Measurements from ENCODE around the gene GRIP2. TPM values are rescaled to one million over a fixed set of nuclear protein-coding genes. Genes with fewer than 3 reads are reported as not detected.

GRIP2 gene
- total RNA-seq, 1 donor from 2014 or later: not detected

DNA sequence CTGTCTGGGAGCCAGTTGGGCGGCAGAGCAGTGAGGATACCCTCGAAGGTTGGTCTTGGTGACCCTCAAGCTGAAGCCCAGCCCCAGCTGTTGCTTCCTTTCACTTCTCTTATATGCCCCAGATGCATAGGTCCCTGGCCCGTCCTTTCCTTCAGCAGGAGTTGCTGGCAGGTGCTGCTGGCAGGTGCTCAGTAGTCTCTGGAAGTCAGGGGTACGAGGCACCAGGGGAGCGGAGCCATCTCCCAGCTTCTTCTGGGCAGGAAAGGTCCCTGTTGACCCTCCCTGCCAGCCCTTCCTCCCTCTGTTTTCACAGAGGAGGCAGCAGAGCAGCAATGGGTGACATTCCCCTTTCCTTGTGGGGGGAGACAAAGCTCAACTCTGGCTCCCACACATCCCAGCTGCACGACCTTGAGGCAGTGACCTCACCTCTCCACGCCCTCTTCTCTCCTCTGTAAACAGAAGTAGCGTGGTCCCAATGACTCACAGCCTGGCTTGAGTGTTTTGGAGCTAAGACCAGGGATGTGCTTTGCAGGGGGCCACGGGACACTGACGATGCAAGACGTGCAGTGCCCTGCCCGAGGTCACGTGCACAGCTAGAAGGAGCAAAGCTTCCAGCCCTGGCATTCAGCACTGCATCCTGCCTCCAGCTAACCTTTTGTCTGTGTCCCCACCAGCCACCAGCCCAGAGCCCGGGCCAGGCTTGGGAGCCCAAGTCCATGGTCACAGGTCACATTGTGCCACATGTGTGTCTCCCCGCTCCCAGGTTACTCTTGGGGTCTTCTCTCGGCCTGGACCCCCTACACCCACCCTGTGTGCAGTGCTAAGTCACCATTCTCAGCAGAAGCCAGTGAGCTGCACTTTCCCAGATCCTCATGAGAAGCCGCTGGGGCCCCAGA is 88.0 kb downstream of the GRIP2 start:
- no peak overlapping the region for H2AFZ ChIP-seq (replicated peaks)
- Mint-ChIP-seq H3K36me3 (peaks cover 26% of the 10 kb centered on the region), H3K9me3 (no peaks in the 10 kb centered on the region), H3K27ac (peak overlapping the region; percentile 88), H3K4me1 (peaks cover 40% of the 10 kb centered on the region), H3K27me3 (ENCODE audit: insufficient read depth, low read depth) (peaks cover 5% of the 10 kb centered on the region), H3K4me3 (peak overlapping the region; percentile 71)
- no peak overlapping the region for H3K9ac ChIP-seq
- TF ChIP-seq EZH2phosphoT487 (IDR thresholded peaks at IDR 0.05): no peak
- TF ChIP-seq EZH2 (IDR thresholded peaks at IDR 0.05): no peak
- TF ChIP-seq, protein P1, sequence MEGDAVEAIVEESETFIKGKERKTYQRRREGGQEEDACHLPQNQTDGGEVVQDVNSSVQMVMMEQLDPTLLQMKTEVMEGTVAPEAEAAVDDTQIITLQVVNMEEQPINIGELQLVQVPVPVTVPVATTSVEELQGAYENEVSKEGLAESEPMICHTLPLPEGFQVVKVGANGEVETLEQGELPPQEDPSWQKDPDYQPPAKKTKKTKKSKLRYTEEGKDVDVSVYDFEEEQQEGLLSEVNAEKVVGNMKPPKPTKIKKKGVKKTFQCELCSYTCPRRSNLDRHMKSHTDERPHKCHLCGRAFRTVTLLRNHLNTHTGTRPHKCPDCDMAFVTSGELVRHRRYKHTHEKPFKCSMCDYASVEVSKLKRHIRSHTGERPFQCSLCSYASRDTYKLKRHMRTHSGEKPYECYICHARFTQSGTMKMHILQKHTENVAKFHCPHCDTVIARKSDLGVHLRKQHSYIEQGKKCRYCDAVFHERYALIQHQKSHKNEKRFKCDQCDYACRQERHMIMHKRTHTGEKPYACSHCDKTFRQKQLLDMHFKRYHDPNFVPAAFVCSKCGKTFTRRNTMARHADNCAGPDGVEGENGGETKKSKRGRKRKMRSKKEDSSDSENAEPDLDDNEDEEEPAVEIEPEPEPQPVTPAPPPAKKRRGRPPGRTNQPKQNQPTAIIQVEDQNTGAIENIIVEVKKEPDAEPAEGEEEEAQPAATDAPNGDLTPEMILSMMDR (IDR thresholded peaks at IDR 0.05): no peak
- H3K27me3 ChIP-seq: no peaks in the 10 kb centered on the region
- no peaks in the 10 kb centered on the region for H3K79me2 ChIP-seq (ENCODE audit: low read depth)
- no peaks in the 10 kb centered on the region for H4K20me1 ChIP-seq (ENCODE audit: low read depth)
- no peaks in the 10 kb centered on the region for H3F3A ChIP-seq (ENCODE audit: low read depth)
- no peaks in the 10 kb centered on the region for H3K4me1 ChIP-seq
- no peak overlapping the region for H3K27ac ChIP-seq
- peaks cover 6% of the 10 kb centered on the region for H3K36me3 ChIP-seq
- no peak overlapping the region for H3K4me2 ChIP-seq
- no peak for DNase-seq (ENCODE audit: low spot score)
- H3K9me3 ChIP-seq (ENCODE audit: low read depth): no peaks in the 10 kb centered on the region
- H3K4me3 ChIP-seq: no peak overlapping the region

DNA sequence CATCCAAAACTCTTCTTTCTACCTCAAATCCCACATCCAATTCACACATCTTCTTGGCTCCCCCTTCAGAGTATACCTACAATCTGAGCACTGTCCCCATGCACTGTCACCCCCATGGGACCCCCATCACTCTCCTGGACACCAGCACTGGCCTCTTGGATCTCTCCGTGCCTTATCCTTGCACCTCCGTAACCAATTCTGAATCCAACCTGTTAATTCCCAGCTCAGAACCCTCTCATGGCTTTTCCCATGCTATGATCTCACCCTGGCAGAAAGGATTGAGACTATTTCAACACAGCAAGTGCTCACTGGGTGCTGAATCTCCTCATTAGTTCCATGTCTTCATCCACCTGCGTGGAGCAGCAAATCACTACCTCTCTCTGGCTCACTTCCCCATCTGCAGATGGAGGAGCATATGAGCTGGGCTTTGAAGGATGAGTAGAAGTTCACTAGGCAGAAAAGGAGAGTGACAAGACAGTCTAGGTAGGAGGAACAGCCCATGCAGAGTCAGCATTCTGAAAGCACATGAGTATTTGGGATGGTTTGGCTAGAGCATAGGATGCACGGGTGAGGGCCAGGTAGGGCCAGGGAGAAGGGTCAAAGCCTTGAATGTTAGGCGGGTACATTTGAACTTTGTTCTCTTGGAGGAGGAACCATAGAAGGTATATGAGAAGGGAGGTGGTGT is 89.1 kb downstream of the GRIP2 start:
- Histone ChIP-seq H3K9ac (no peak overlapping the region), H3F3A (ENCODE audit: low read depth) (no peaks in the 10 kb centered on the region), H3K36me3 (peaks cover 6% of the 10 kb centered on the region), H3K9me3 (ENCODE audit: low read depth) (no peaks in the 10 kb centered on the region), H3K27ac (no peak overlapping the region), H3K79me2 (ENCODE audit: low read depth) (no peaks in the 10 kb centered on the region), H2AFZ (replicated peaks) (no peak overlapping the region), H3K4me1 (no peaks in the 10 kb centered on the region), H3K4me3 (no peak overlapping the region), H4K20me1 (ENCODE audit: low read depth) (no peaks in the 10 kb centered on the region), H3K27me3 (no peaks in the 10 kb centered on the region), H3K4me2 (no peak overlapping the region)
- no peak for DNase-seq (ENCODE audit: low spot score)
- Mint-ChIP-seq H3K36me3 (peaks cover 32% of the 10 kb centered on the region), H3K9me3 (no peaks in the 10 kb centered on the region), H3K4me1 (peaks cover 40% of the 10 kb centered on the region), H3K27me3 (ENCODE audit: insufficient read depth, low read depth) (peaks cover 5% of the 10 kb centered on the region), H3K4me3 (no peak overlapping the region), H3K27ac (no peak overlapping the region)
- TF ChIP-seq, protein P1 (IDR thresholded peaks at IDR 0.05): no peak
- TF ChIP-seq EZH2phosphoT487 (IDR thresholded peaks at IDR 0.05) (no peak), EZH2 (IDR thresholded peaks at IDR 0.05) (no peak)

DNA sequence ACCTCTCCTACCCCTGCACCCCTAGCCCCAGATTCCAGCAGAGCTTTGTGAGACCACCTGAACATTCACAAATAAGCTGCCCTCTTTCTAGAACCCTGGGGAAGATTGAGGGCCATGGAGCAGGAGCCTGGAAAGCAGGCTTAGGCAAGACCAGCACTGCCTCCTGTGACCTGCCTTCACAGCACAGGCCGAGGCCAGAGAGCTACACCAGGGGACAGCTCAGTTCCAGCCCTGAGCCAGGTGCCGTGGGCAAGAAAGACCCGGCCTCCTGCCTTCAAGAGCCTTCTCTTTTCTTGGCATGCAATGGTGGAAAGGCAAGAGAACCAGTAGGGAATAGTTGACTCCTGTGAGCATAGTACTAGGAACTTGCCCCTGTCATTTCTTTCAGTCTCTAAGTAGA is 89.6 kb downstream of the GRIP2 start:
- DNase-seq (ENCODE audit: low spot score): no peak
- Histone ChIP-seq H3K9me3 (ENCODE audit: low read depth) (no peaks in the 10 kb centered on the region), H3K27me3 (no peaks in the 10 kb centered on the region), H3K79me2 (ENCODE audit: low read depth) (no peaks in the 10 kb centered on the region), H4K20me1 (ENCODE audit: low read depth) (no peaks in the 10 kb centered on the region), H3K9ac (no peak overlapping the region), H3K27ac (no peak overlapping the region), H3K4me1 (no peaks in the 10 kb centered on the region), H3K36me3 (peaks cover 6% of the 10 kb centered on the region), H2AFZ (replicated peaks) (no peak overlapping the region), H3K4me3 (no peak overlapping the region), H3F3A (ENCODE audit: low read depth) (no peaks in the 10 kb centered on the region), H3K4me2 (no peak overlapping the region)
- H3K27ac Mint-ChIP-seq: no peak overlapping the region
- H3K4me1 Mint-ChIP-seq: peaks cover 40% of the 10 kb centered on the region
- TF ChIP-seq EZH2phosphoT487 (IDR thresholded peaks at IDR 0.05): no peak
- no peak for TF ChIP-seq EZH2 (IDR thresholded peaks at IDR 0.05)
- TF ChIP-seq, protein P1 (IDR thresholded peaks at IDR 0.05): no peak
- H3K27me3 Mint-ChIP-seq (ENCODE audit: insufficient read depth, low read depth): peaks cover 5% of the 10 kb centered on the region
- no peak overlapping the region for H3K4me3 Mint-ChIP-seq
- no peaks in the 10 kb centered on the region for H3K9me3 Mint-ChIP-seq
- peaks cover 35% of the 10 kb centered on the region for H3K36me3 Mint-ChIP-seq
